Measurements from ENCODE around the gene ONECUT3. TPM values are rescaled to one million over a fixed set of nuclear protein-coding genes. Genes with fewer than 3 reads are reported as not detected.
A peak's percentile ranks its signal among the peaks of the same experiment; 100 is the strongest.

Gene ONECUT3
- total RNA-seq, 3 donors from 2014 or later = not detected

GRCh38 chr19:1728816-1729567, 24.3 kb upstream of the ONECUT3 start:
- Mint-ChIP-seq H3K4me1 (ENCODE audit: low read depth) (peaks cover 3% of the 10 kb centered on the region), H3K36me3 (ENCODE audit: insufficient read depth) (no peaks in the 10 kb centered on the region), H3K4me3 (no peak overlapping the region), H3K27me3 (ENCODE audit: low read depth) (peaks cover 57% of the 10 kb centered on the region), H3K9me3 (no peaks in the 10 kb centered on the region)
- DNase-seq (no peak), ATAC-seq (no peak)

- no peaks in the 10 kb centered on the region for H3K36me3 Mint-ChIP-seq (ENCODE audit: insufficient read depth)
- DNase-seq = no peak
- H3K4me3 Mint-ChIP-seq = no peak overlapping the region
- peaks cover 61% of the 10 kb centered on the region for H3K27me3 Mint-ChIP-seq (ENCODE audit: low read depth)
- no peaks in the 10 kb centered on the region for H3K9me3 Mint-ChIP-seq
- H3K4me1 Mint-ChIP-seq (ENCODE audit: low read depth) = peaks cover 3% of the 10 kb centered on the region
- no peak for ATAC-seq
Measured at GRCh38 chr19:1729568-1729925, 23.8 kb upstream of the ONECUT3 start.

GRCh38 chr19:1730157-1730556, 23.1 kb upstream of the ONECUT3 start:
- ATAC-seq (no peak), DNase-seq (no peak)
- Mint-ChIP-seq H3K27me3 (ENCODE audit: low read depth) (peaks cover 59% of the 10 kb centered on the region), H3K4me1 (ENCODE audit: low read depth) (peaks cover 3% of the 10 kb centered on the region), H3K9me3 (no peaks in the 10 kb centered on the region), H3K4me3 (no peak overlapping the region), H3K36me3 (ENCODE audit: insufficient read depth) (no peaks in the 10 kb centered on the region)

- DNase-seq = no peak
- H3K36me3 Mint-ChIP-seq (ENCODE audit: insufficient read depth) = no peaks in the 10 kb centered on the region
- H3K27me3 Mint-ChIP-seq (ENCODE audit: low read depth) = peaks cover 64% of the 10 kb centered on the region
- no peak overlapping the region for H3K4me3 Mint-ChIP-seq
- no peaks in the 10 kb centered on the region for H3K9me3 Mint-ChIP-seq
- H3K4me1 Mint-ChIP-seq (ENCODE audit: low read depth) = no peaks in the 10 kb centered on the region
- ATAC-seq = no peak
Measured at GRCh38 chr19:1734321-1734966, 18.9 kb upstream of the ONECUT3 start.

GRCh38 chr19:1736280-1736679, 17.0 kb upstream of the ONECUT3 start:
- no peak overlapping the region for H3K4me3 Mint-ChIP-seq
- H3K36me3 Mint-ChIP-seq (ENCODE audit: insufficient read depth) = no peaks in the 10 kb centered on the region
- H3K9me3 Mint-ChIP-seq = peaks cover 5% of the 10 kb centered on the region
- peaks cover 65% of the 10 kb centered on the region for H3K27me3 Mint-ChIP-seq (ENCODE audit: low read depth)
- DNase-seq = no peak
- no peak for ATAC-seq
- H3K4me1 Mint-ChIP-seq (ENCODE audit: low read depth) = no peaks in the 10 kb centered on the region

- H3K4me3 Mint-ChIP-seq = no peak overlapping the region
- ATAC-seq (no peak), DNase-seq (no peak)
- H3K27me3 Mint-ChIP-seq (ENCODE audit: low read depth) = peaks cover 64% of the 10 kb centered on the region
- H3K36me3 Mint-ChIP-seq (ENCODE audit: insufficient read depth) = no peaks in the 10 kb centered on the region
- no peaks in the 10 kb centered on the region for H3K4me1 Mint-ChIP-seq (ENCODE audit: low read depth)
- peaks cover 5% of the 10 kb centered on the region for H3K9me3 Mint-ChIP-seq
Measured at GRCh38 chr19:1736927-1737326, 16.4 kb upstream of the ONECUT3 start.

- H3K4me1 Mint-ChIP-seq (ENCODE audit: low read depth) = no peaks in the 10 kb centered on the region
- peaks cover 5% of the 10 kb centered on the region for H3K9me3 Mint-ChIP-seq
- DNase-seq = no peak
- no peak for ATAC-seq
- H3K27me3 Mint-ChIP-seq (ENCODE audit: low read depth) = peaks cover 53% of the 10 kb centered on the region
- H3K4me3 Mint-ChIP-seq = no peak overlapping the region
- no peaks in the 10 kb centered on the region for H3K36me3 Mint-ChIP-seq (ENCODE audit: insufficient read depth)
Measured at GRCh38 chr19:1739960-1740629, 13.2 kb upstream of the ONECUT3 start.

- DNase-seq (no peak), ATAC-seq (no peak)
- H3K4me1 Mint-ChIP-seq (ENCODE audit: low read depth) = peaks cover 7% of the 10 kb centered on the region
- no peaks in the 10 kb centered on the region for H3K36me3 Mint-ChIP-seq (ENCODE audit: insufficient read depth)
- H3K4me3 Mint-ChIP-seq = no peak overlapping the region
- H3K27me3 Mint-ChIP-seq (ENCODE audit: low read depth) = peaks cover 46% of the 10 kb centered on the region
- peaks cover 5% of the 10 kb centered on the region for H3K9me3 Mint-ChIP-seq
Measured at GRCh38 chr19:1742989-1743696, 10.2 kb upstream of the ONECUT3 start.

- no peak for DNase-seq
- Mint-ChIP-seq H3K9me3 (peaks cover 5% of the 10 kb centered on the region), H3K27me3 (ENCODE audit: low read depth) (peaks cover 42% of the 10 kb centered on the region)
Measured at GRCh38 chr19:1744133-1744665, 9.1 kb upstream of the ONECUT3 start.

GRCh38 chr19:1744822-1745563, 8.3 kb upstream of the ONECUT3 start:
- no peak for ATAC-seq
- H3K36me3 Mint-ChIP-seq (ENCODE audit: insufficient read depth) = no peaks in the 10 kb centered on the region
- peaks cover 5% of the 10 kb centered on the region for H3K9me3 Mint-ChIP-seq
- H3K4me1 Mint-ChIP-seq (ENCODE audit: low read depth) = peaks cover 8% of the 10 kb centered on the region
- no peak for DNase-seq
- H3K27me3 Mint-ChIP-seq (ENCODE audit: low read depth) = peaks cover 41% of the 10 kb centered on the region
- no peak overlapping the region for H3K4me3 Mint-ChIP-seq

More at GRCh38 chr19:1744133-1744665, 9.1 kb upstream of the ONECUT3 start:
- no peak for ATAC-seq
- no peaks in the 10 kb centered on the region for H3K36me3 Mint-ChIP-seq (ENCODE audit: insufficient read depth)
- peaks cover 7% of the 10 kb centered on the region for H3K4me1 Mint-ChIP-seq (ENCODE audit: low read depth)
- no peak overlapping the region for H3K4me3 Mint-ChIP-seq

GRCh38 chr19:1745589-1746031, 7.7 kb upstream of the ONECUT3 start:
- Mint-ChIP-seq H3K9me3 (no peaks in the 10 kb centered on the region), H3K36me3 (ENCODE audit: insufficient read depth) (no peaks in the 10 kb centered on the region), H3K27me3 (ENCODE audit: low read depth) (peaks cover 41% of the 10 kb centered on the region), H3K4me3 (no peak overlapping the region), H3K4me1 (ENCODE audit: low read depth) (peaks cover 12% of the 10 kb centered on the region)
- DNase-seq (no peak), ATAC-seq (no peak)

- Mint-ChIP-seq H3K36me3 (ENCODE audit: insufficient read depth) (no peaks in the 10 kb centered on the region), H3K4me1 (ENCODE audit: low read depth) (peaks cover 16% of the 10 kb centered on the region), H3K9me3 (no peaks in the 10 kb centered on the region), H3K4me3 (no peak overlapping the region), H3K27me3 (ENCODE audit: low read depth) (peaks cover 47% of the 10 kb centered on the region)
- no peak for DNase-seq
- ATAC-seq = peak in 1 of 2 donors; percentile 18
Measured at GRCh38 chr19:1746401-1747284, 6.7 kb upstream of the ONECUT3 start.

All from activated T-cell treated with anti-CD3 and anti-CD28 coated beads, Interleukin-2, amount 50 U/mL, for 4 hours (primary cell).